GM12865 (cell line): ENCODE results near the gene FOXN4.

Experiments
- DNase-seq: peaks from one replicate; pipeline ENCODE4 v3.0.0; 2010; ENCODE audit warnings: low read depth
- H3K4me3 ChIP-seq: 2 replicates; pipeline ENCODE4 v1.5.1; 2011; ENCODE audit warnings: mild to moderate bottlenecking, low read depth, low read length, control low read depth
- CTCF ChIP-seq: IDR thresholded peaks from 2 replicates; pipeline ENCODE4 v1.5.1; 2011; ENCODE audit warnings: low read length, control low read depth, low read depth, inconsistent platforms; ENCODE audit not compliant: insufficient read depth; ENCODE audit errors: missing control alignments

FOXN4 gene

GRCh38 chr12:109307051-109307450, 2.0 kb downstream of the FOXN4 start:
- no peak overlapping the region for H3K4me3 ChIP-seq
- TF ChIP-seq CTCF: no peak
- DNase-seq: no peak

- no peak for DNase-seq
- H3K4me3 ChIP-seq: no peak overlapping the region
- TF ChIP-seq CTCF: no peak
These were observed 3.5 kb downstream of the FOXN4 start for GRCh38 chr12:109305547-109305946.

DNA sequence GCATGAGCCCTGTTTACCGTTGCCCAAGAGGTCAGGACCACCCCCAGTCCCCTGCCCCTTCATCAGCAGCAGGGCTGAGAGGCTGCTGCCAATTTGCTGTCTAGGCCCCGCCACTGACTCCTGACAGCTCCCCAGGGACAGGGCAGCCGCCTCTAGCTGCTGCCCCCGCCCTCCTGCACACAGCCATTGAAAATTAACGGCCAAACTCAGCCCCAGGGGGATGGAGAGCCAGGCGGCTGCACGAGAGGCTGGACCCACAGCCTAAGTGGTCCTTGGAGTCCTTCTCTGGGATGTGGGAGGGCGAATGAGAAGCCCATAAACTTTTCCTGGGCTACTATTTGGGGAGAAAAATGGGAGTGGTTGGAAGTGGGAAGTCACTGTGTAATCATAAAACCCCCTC, 4.6 kb downstream of the FOXN4 start:
- DNase-seq: no peak
- TF ChIP-seq CTCF: no peak
- H3K4me3 ChIP-seq: no peak overlapping the region

DNA sequence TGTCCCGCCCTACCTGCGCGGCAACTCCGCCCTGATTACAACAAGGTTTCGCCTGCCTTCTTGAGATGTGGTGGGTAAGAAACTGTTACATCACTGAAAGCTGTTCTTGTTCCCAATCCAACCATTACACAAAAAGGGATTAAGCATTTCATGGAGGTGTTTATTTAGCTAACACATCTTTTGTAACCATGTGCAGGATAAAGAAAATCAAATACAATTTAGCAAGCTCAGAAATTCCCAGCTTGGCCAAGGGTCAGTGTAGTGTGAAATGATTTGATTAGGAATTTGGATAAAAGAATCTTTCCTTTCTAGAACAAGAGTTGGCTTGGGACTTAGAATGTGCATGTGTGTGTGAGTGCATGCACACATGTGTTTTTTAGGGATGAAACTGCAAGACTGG, 6.3 kb downstream of the FOXN4 start:
- H3K4me3 ChIP-seq: no peak overlapping the region
- no peak for DNase-seq
- TF ChIP-seq CTCF: no peak

DNA sequence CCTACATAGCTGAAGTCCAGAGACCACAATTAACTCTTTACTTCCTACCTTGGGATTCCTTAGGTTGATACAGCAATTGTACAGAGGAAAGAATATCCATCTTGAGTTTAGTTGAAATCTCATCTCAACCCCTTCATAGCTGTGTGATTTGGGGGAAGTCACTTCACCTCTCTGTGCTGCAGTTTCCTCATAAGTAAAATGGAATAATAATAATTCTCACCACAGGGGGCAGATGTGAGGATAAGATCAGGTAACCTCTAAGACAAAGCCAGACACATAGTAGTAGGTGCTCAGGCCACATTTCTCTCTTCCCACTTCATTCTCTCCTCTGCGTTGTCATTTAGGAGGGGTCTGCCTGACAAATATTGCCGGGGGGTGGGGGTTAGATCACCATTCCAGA, 6.7 kb downstream of the FOXN4 start:
- DNase-seq: peak; percentile 22

GRCh38 chr12:109301643-109302168, 7.4 kb downstream of the FOXN4 start:
- no peak for TF ChIP-seq CTCF
- no peak overlapping the region for H3K4me3 ChIP-seq
- no peak for DNase-seq

More for the DNA sequence above, 6.7 kb downstream of the FOXN4 start:
- TF ChIP-seq CTCF: peak; percentile 16
- no peak overlapping the region for H3K4me3 ChIP-seq

GRCh38 chr12:109299849-109300248, 9.2 kb downstream of the FOXN4 start:
- TF ChIP-seq CTCF: no peak
- no peak for DNase-seq
- H3K4me3 ChIP-seq: no peak overlapping the region
